ENCODE data around the gene TIMP2.
"Not testable (repeated sequence)": the region's sequence is repeated elsewhere in the genome, so short reads cannot be mapped to it uniquely, and the experiment has no call there.

The TIMP2 gene, protein sequence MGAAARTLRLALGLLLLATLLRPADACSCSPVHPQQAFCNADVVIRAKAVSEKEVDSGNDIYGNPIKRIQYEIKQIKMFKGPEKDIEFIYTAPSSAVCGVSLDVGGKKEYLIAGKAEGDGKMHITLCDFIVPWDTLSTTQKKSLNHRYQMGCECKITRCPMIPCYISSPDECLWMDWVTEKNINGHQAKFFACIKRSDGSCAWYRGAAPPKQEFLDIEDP

DNA sequence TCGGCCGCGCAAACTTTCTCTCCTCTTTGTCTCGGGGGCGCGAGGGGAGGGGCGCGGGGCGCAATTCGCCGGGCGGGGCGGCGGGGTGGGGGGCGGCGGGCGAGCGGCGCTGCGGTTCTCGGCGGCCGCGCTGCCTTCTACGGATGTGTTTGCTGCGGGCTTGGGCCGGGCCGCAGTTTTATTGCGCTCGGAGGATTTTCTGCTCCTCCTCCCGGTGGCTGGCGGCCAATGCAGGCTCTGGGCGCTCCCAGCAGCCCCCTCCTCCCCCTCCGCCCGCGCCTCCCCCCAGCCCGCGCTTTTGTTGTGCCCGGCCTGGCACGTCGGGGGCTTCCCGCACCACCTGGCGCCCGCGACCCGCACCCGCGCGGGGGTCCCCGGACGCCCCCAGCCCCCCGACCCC, at the start of gene TIMP2:
TSS of gene TIMP2 (minus strand) at position 154 of the 400 bp plus-strand sequence. CDS start 299 bp downstream, outside the sequence.
- peak in 1 of 2 donors; percentile 54 for DNase-seq (ENCODE audit: low read depth in 2 of 2)

DNA sequence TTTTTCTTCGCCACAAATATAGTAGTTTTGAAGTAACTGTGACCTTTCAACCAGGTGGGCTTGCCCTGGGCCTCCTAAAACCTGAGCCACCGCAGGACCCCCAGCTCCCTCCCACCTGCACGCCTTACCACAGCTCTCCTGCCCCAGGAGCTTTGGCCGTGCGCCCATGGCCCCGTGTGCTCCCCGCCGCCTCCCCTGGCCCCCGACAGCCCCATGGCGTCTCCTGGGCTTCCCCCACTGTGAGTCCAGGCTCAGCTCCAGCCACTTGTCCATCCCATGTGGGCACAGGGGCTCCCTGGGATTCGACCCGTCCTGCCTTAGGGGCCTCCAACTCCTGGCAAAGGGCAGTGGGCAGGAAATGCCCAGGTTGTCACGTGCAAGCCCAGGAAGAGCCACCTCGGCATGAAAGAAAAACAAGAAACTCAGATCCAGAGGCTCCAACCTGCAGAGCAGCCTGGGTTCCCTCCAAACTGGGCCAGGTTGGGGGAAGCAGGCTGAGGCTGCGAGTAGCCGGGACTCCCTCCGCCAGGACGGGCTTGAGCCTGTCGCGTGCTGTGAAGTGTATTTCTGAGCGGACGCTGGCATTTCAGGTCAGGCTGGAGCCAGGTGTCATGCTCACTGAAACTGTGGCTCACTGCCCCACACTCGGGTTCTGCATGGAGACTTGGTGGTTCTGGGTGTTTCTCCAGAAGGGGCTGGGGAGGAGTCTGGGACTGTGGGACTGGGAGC, 48.8 kb upstream of the TIMP2 start:
- DNase-seq (ENCODE audit: low read depth in 2 of 2): no peak

DNA sequence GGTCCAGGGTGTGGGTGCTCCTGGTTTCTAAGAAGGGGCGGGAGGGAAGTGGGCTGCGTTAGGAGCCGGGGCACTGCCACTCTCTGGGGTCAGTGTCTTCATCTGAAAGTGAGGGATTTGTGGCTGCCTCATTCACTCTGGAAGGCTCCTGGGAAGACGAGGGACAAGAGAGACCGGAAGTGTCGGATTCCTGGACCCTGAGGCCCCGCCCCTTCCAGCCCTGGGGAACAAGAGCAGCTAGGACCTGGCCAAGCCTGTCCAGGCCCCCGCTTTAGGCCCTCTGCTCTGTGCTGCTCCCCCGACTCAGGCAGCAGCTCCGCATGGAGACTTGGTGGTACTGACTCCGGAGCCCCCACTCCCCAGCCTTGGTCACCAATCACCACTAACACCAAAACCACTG, 48.0 kb upstream of the TIMP2 start:
- DNase-seq (ENCODE audit: low read depth in 2 of 2): no peak

DNA sequence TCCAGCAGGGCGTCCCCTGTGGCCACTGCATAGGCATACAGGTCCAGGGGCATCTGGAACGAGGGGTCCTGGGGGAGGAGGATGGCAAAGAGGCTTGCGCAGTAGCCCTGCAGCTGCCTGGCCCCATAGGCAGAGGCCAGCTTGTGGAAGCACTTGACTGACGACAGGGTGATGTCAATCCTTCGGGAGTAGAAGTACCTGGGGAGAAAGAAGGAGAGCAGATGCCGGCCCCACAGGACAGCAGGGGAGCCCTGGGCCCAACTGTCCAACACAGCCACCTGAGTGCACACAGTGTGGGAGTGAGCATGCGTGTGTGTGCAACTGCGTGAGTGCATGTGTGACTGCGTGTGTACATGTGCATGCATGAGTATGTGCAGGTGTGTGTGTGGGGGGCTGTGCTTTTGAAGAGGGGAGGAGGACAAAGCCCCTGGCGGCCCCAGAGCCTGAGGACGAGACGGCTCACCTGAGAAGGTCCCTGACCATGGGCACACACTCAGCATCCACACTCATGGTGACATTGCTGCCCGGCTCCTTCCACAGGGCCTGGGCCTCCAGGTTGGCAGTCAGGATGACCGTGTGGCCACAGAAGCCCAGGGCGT, 47.4 kb upstream of the TIMP2 start:
- no peak for DNase-seq (ENCODE audit: low read depth in 2 of 2)

DNA sequence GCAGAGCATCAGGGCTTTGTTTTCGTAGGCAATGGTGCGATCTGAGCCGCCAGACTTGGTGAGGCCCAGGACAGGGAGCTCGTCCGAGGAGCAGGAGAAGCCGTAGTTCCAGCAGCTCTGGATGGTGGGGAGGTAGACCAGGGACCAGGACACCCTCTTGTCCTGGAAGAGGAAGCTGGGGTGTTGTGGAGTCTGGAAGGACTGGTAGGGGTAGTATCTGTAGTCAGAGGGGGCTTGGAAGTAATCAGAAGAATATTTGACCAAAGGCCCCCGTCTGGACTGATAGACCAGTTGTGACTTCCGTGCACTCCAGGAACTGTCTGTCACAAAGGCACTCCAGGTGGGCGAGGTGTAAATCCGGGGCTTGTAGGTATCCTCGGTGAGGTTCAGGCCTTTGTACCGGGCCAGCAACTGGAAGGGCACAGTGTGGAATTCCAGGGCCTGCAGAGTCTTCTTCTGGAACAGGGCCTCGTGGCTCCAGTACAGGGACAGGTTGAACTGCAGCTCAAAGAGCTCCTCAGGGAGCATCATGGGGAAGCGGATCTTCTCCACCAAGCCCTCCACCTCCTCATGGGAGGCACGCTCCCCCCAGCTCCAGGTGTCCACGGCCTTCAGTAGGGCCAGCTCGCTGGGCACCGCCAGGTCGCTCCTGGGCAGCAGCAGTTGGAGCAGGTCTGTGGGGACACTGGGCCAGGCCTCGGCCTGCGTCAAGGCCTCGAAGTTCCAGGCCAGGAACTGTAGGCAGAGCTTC, 46.7 kb upstream of the TIMP2 start:
- no peak for DNase-seq (ENCODE audit: low read depth in 2 of 2)

DNA sequence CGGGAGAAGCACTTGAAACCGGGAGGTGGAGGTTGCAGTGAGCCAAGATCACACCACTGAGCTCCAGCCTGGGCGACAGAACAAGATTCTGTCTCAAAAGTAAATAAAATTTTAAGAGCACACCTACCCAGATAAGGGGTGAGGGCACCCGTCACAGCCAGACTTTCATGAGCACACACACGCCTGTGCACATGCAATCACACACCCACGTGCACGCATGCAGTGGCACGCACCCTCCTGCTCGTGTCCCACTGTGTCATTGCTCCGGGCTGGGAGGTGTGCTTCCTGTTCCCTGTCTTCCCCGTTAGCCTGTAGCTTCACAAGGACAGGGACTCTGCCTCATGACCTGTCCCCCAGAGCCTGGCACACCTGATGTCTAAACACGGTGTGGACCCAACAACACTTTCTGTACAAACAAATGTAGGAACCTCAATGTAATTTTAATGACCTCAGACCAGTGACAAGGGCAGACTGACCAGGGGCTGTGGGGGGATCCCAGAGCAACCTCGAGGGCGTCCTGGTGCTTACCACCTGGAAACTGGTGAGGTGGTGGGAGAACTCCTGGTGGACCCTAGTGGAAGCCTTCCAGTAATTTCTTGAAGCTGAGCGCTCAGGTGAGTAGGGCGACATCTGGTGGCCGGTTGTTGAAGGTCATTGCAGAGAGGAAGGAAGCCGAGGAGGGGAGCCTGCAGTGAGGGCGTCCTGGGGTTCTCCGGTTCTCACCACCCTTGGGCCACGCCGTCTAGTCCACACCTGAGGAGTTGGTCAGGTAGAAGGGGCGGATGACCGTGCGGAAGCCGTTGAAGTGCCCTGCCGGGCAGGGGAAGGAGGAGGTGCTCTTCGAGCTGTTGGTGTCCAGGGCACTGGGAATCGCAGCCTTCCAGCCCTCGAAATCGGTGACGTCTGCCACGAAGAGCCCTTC, 45.9 kb upstream of the TIMP2 start:
- DNase-seq (ENCODE audit: low read depth in 2 of 2): peak; percentile 53 to 71

DNA sequence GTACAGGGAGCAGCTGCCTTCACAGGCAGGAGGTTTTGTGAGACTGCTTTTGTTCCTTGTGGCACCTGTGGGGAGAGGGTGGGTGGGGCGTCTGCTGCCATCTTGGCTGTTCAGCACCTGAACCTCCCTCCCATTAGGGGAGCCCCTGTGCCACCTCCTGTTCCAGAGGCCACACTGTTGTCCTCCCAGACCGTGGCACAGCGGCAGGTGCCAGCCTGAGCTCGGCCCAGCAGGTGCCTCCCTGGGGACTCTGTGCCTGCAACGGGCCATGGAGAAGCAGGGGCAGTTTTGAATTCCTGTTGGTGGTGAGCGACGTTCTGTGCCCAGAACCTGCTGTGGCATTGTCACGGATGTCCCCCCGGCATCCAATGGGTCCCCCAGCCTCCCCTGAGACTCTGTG, 44.7 kb upstream of the TIMP2 start:
- no peak for DNase-seq (ENCODE audit: low read depth in 2 of 2)

DNA sequence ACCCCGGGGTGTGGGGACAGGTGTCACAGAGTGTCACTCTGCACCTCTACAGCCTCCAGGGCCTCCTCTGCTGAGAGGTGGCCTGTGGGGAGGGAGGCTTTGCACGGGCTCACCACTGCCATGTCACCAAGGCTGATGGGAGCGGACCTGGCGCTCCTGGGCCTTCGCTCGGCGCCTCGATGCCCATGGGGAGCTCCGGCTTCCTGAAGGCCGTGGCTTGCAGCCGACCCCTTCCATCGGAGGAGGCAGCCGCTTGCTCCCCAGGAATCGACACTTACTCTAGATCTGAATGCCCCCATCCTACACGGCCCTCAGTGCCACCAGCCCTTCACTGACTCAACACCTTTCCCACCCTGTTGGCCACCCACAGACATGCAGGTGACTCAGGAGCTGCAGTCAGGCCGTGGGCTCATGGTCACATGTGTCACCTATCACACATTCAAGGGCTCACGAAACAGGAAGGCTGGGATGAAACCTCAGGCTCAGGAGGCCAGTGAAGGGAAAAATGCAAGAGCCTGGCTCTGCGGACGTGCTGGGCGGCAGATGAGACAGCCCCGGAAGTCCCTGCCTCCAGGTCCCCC, 42.7 kb upstream of the TIMP2 start:
- DNase-seq (ENCODE audit: low read depth in 2 of 2): no peak

DNA sequence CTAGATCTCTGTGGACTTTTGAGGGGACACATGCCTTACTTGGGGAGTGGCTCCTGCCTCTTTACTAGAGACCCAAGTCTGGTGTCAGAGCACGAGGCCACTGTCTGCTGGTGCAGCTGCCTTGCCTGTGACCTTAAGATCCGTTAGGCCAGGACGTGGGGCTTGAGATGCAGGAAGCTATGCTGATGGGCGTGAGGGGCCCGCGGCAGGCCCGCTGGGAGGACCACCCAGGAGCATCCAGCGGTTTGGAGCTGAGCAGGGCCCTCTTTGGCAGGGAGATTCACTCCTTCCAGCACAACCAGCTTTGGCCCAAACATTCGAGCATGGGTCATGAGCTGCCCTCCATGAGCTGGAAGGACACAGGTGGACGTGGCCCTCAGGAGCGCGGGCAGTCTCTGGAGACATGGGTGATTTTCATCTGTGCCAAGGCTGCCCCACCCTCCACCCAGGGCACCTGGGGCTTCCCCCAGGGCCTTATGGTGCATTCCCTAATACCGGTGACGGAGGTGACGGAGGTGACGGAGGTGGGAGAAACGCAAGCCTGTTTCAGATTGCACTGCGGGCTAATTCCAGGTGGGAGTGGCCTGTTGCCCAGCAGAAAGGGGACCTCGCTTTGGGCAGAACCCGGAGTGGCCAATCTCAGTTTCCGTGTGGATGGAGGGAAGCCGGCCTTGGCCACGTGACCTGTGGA, 41.9 kb upstream of the TIMP2 start:
- DNase-seq (ENCODE audit: low read depth in 2 of 2): no peak

DNA sequence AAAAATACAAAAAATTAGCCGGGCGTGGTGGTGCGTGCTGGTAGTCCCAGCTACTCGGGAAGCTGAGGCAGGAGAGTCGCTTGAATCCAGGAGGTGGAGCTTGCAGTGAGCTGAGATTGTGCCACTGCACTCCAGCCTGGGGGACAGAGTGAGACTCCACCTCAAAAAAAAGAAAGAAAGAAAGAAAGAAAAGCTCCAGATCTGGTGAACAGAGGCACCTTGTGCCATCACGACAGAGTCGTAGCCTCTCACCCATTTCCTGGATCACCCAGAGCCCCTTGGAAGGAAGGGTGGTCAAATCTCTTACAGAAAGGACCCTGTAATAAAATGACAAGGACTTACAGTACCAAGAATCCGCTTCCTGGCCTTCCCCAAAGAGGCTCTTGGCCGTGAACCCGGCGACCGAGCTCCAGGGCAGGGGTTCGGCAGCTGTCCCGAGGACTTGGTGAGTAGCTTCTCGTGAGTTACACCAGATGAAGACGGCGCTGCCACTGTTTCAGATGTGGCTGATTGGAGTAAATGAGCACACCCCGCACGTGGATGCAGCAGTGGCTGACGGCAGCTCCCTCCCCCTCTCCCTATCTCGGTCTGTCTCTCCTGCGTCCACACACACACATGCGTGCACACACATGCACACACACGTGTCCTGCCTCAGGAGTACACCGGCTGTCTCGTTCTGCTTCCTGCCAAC, 41.1 kb upstream of the TIMP2 start:
- DNase-seq (ENCODE audit: low read depth in 2 of 2): no peak

DNA sequence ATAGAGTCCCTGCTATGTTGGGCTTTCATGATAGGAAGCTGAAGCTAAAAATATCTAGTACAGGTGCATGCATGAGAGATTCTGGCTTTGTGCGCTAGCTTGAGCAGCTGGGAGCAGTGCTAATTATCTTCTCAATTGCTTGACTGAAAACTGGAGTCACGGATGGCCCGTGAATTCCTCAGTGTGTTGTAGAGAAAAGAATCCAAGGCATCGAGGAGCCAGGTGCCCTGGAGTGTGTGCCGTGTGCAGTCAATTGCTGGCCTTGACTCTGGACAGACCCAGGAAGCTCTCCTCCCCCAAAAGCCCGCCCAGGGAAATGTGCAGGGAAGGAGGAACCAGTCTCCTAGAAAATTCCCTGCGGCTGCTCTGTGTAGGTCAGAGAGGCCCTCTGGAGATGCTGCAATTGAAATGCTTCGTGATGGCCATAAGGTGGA, 40.3 kb upstream of the TIMP2 start:
- no peak for DNase-seq (ENCODE audit: low read depth in 2 of 2)

DNA sequence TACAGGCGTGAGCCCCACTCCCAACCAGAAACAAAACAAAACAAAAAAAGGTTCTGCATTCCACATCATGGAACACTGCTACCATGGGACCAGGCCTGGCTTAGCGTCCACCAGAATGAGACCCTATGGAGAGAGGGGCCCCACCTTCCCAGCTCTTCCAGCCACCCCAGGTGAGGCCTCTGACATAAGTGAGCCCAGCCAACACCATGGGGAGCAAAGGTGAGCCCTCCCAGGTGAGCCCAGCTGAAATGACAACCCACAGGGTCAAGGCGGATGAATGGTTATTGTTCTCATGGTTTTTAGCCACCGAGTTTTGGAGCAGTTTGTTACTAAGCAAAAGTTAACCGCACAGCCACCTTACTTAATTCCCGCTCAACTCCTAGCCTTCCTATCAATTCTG, 38.2 kb upstream of the TIMP2 start:
- DNase-seq (ENCODE audit: low read depth in 2 of 2): no peak

DNA sequence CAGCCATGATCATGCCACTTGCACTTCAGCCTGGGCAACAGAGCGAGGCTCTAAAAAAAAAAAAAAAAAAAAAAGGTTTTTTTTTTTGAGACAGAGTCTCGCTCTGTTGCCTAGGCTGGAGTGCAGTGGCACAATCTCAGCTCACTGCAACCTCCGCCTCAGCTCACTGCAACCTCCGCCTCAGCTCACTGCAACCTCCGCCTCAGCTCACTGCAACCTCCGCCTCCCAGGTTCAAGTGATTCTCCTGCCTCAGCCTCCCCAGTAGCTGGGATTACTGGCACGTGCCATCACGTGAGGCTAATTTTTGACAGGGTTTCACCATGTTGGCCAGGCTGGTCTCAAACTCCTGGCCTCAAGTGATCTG, 37.8 kb upstream of the TIMP2 start:
- DNase-seq (ENCODE audit: low read depth in 2 of 2): not testable (repeated sequence)

DNA sequence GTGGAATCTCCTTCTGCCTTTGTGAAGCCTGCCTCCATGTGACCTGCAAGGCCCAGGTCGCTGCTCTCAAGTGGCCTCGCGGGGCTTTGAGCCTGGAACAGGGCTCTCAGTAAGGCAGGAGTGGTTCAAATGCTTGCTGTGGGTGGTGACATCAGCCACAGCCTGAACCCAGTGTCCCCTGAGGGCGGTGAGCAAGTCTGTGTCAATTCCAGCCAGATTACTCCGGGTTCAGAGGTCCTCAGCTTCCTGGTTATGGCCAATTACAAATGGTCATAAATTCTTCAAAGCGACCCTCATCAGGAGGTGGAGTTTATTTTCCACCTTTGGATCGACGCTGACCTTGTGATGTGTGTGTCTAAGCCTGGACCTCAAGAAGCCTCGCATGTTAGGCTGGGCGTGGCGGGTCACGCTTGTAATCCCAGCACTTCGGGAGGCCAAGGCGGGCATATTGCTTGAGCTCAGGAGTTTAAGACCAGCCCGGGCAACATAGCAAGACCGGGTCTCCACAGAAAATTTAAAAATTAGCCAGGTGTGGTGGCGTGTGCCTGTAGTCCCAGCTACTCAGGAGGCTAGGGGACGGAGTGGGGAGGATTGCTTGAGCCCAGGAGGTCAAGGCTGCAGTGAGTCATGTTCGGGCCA, 37.3 kb upstream of the TIMP2 start:
- no peak for DNase-seq (ENCODE audit: low read depth in 2 of 2)

DNA sequence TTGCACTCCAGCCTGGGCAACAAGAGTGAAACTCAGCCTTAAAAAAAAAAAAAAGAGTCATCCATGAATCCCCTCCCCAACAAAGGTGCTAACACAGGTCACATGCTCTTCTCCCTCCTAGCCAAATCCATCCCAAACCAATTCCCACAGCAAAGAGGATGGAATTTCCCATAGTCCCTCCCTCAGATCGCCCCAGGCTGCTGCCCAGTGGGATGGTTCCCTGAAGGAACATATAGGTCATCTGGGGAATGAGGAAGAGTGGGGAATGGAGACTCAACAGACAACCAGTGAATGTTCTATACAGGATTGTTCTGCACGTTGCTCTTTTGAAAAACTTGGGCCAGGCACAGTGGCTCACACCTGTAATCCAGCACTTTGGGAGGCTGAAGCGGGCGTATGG, 36.4 kb upstream of the TIMP2 start:
- no peak for DNase-seq (ENCODE audit: low read depth in 2 of 2)

DNA sequence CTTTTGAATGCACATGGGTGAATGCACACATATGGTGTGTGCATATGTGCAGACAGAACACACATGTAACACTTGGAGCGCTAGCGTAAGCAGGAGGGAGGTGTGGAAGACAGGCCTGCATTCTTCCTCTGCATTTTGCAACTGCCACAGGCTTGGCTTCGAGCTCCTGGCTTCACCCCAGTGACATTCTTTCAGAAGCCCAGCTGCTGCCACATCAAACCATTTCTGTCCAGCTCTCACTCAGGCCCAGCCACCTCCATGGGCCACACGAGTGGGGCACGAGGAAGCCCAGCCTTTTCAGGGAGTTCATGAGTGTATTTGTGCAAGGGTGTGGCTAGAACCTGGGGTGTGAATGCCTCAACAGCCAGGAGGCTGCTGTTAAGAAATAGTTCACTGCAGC, 35.7 kb upstream of the TIMP2 start:
- DNase-seq (ENCODE audit: low read depth in 2 of 2): no peak

DNA sequence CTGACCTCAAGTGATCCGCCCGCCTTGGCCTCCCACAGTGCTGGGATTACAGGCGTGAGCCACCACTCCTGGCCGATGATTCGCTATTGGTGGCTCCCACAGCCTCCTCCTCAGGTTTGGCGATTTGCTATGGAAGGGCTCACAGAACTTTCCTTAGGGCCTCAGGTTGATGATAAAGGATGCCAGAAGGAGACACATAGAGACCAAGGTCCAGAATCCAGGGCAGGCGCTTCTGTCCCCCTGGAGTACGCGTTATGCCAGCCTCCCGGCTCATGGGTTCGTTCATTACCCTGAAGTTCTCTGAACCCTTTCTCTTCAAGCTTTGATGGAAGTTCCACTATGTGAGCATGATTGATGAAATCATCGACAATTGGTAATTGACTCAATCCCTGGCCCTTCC, 34.6 kb upstream of the TIMP2 start:
- no peak for DNase-seq (ENCODE audit: low read depth in 2 of 2)

DNA sequence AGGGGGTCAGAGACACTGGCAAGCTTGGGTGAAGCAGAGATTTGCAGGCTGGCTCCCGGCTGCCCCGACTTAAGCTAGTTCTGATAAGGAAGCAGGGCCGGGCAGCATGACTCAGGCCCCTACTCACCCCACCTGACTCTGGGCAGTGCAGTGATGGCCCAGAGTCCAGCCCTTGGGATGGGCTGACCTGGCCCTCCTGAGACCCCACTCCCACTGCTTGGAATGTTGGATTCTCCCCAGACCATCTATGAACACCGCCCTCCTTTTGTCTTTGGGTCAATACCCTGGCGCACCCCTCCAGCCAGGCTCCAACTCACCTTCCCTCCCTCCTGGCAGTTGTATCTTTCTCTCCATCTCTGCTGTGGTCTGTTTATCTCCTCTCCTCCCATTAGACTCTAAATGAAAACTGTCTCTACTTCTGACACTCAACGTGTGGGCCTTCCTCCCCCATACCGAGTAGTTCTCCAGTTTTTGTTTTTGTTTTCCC, 33.5 kb upstream of the TIMP2 start:
- no peak for DNase-seq (ENCODE audit: low read depth in 2 of 2)

DNA sequence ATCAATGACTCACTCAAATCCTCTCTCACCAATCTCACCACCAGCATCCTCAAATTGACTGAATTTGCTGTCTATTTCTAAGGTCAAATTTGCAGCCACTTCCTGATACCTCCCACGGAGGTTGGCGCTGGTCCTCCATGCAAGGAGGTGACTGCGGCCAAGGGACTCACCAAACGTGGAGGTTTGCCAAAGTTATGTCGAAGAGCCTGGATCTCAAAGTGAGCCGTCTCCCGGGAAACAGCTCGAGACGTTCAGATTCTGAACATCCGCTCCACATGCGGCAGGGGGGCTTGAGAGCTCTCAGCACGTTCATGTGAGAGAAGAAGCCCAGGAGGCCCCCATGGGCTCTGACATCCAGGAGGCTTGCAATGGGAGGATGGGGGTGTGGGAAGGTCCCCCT, 31.9 kb upstream of the TIMP2 start:
- DNase-seq (ENCODE audit: low read depth in 2 of 2): no peak

Measured in stimulated activated CD4-positive, alpha-beta T cell treated with anti-CD3 and anti-CD28 coated beads, Interleukin-15, amount 100 ng/mL, for 48 hours (primary cell).